Measurements from ENCODE around the gene EML4. TPM values are rescaled to one million over a fixed set of nuclear protein-coding genes. Genes with fewer than 3 reads are reported as not detected.

The EML4 gene
- total RNA-seq, 1 experiment from 2014 or later = 38.3 TPM

DNA sequence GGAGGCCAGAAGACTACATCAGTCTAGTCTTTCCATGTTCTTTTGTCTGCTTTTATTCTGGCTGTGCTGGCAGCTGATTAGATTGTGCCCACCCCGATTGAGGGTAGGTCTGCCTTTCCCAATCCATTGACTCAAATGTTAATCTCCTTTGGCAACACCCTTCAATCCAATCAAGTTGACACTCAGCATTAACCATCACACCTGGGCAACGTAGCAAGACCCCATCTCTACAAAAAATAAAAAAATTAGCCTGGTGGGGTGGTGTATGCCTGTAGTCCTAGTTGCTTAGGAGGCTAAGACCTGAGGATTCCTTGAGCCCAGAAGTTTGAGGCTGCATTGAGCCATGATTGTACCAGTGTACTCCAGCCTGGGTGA is 33.5 kb downstream of the EML4 start:
- no peak overlapping the region for H2AFZ ChIP-seq (ENCODE audit: low read length)
- no peaks in the 10 kb centered on the region for H3F3A ChIP-seq (ENCODE audit: low read length, unreplicated experiment)
- no peak overlapping the region for H3K9ac ChIP-seq (ENCODE audit: low read length)
- H4K20me1 ChIP-seq (ENCODE audit: low read length) = no peaks in the 10 kb centered on the region
- TF ChIP-seq, protein P1, sequence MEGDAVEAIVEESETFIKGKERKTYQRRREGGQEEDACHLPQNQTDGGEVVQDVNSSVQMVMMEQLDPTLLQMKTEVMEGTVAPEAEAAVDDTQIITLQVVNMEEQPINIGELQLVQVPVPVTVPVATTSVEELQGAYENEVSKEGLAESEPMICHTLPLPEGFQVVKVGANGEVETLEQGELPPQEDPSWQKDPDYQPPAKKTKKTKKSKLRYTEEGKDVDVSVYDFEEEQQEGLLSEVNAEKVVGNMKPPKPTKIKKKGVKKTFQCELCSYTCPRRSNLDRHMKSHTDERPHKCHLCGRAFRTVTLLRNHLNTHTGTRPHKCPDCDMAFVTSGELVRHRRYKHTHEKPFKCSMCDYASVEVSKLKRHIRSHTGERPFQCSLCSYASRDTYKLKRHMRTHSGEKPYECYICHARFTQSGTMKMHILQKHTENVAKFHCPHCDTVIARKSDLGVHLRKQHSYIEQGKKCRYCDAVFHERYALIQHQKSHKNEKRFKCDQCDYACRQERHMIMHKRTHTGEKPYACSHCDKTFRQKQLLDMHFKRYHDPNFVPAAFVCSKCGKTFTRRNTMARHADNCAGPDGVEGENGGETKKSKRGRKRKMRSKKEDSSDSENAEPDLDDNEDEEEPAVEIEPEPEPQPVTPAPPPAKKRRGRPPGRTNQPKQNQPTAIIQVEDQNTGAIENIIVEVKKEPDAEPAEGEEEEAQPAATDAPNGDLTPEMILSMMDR (conservative IDR thresholded peaks at IDR 0.05; ENCODE audit: low read depth, low read length) = no peak
- TF ChIP-seq EZH2 (IDR thresholded peaks at IDR 0.05; ENCODE audit: low read length, unreplicated experiment) (no peak), EZH2phosphoT487 (IDR thresholded peaks at IDR 0.05; ENCODE audit: borderline replicate concordance, low read length) (no peak)
- CTCF ChIA-PET = no interaction called here
- DNase-seq (no peak), ATAC-seq (no peak)
- H3K9me3 ChIP-seq (ENCODE audit: low read length) = no peaks in the 10 kb centered on the region
- BruUV-seq (replicated peaks) = no TSS peak
- H3K4me1 ChIP-seq (ENCODE audit: insufficient read depth, low read length) = no peaks in the 10 kb centered on the region
- no peaks in the 10 kb centered on the region for H3K36me3 ChIP-seq (ENCODE audit: low read depth, low read length)
- H3K4me3 ChIP-seq (ENCODE audit: low read length) = no peak overlapping the region
- no peaks in the 10 kb centered on the region for H3K27me3 ChIP-seq (ENCODE audit: low read length)
- intact Hi-C loops (cut with micrococcal nuclease) = no loop called here
- H3K9me2 ChIP-seq (replicated peaks; ENCODE audit: low read length) = no peaks in the 10 kb centered on the region
- POLR2A ChIA-PET (ENCODE audit: unreplicated experiment) = no interaction called here
- H3K4me2 ChIP-seq (ENCODE audit: low read length) = no peak overlapping the region
- no peak overlapping the region for H3K27ac ChIP-seq (ENCODE audit: low read length)
- H3K79me2 ChIP-seq (ENCODE audit: low read length) = peaks cover 36% of the 10 kb centered on the region

DNA sequence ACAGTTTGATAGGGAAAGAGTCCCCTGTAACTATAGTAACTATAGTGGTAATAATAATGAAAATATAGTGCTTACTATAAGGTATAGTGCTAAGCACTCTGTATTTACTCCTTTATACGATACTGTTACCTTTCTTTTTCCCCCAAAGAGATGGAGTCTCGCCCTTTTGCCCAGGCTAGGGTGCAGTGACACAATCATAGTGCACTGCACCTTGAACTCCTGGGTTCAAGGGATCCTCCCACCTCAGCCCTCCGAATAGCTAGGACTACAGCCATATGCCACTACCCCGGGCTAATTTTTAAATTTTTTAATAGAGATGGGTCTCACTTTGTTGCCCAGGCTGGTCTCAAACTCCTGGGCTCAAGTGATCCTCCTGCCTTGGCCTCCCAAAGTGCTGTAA is 34.6 kb downstream of the EML4 start:
- H3K79me2 ChIP-seq (ENCODE audit: low read length) = peaks cover 25% of the 10 kb centered on the region
- no peaks in the 10 kb centered on the region for H3K27me3 ChIP-seq (ENCODE audit: low read length)
- POLR2A ChIA-PET (ENCODE audit: unreplicated experiment) = no interaction called here
- no peaks in the 10 kb centered on the region for H3K4me1 ChIP-seq (ENCODE audit: insufficient read depth, low read length)
- no peaks in the 10 kb centered on the region for H3F3A ChIP-seq (ENCODE audit: low read length, unreplicated experiment)
- H3K9me2 ChIP-seq (replicated peaks; ENCODE audit: low read length) = no peaks in the 10 kb centered on the region
- TF ChIP-seq, protein P1 (conservative IDR thresholded peaks at IDR 0.05; ENCODE audit: low read depth, low read length) = no peak
- H2AFZ ChIP-seq (ENCODE audit: low read length) = no peak overlapping the region
- no peak overlapping the region for H3K4me2 ChIP-seq (ENCODE audit: low read length)
- no peak overlapping the region for H3K4me3 ChIP-seq (ENCODE audit: low read length)
- no peak for ATAC-seq
- no peaks in the 10 kb centered on the region for H3K36me3 ChIP-seq (ENCODE audit: low read depth, low read length)
- H3K9me3 ChIP-seq (ENCODE audit: low read length) = no peaks in the 10 kb centered on the region
- no TSS peak for BruUV-seq (replicated peaks)
- intact Hi-C loops (cut with micrococcal nuclease) = no loop called here
- CTCF ChIA-PET = no interaction called here
- no peak overlapping the region for H3K9ac ChIP-seq (ENCODE audit: low read length)
- DNase-seq = no peak
- no peaks in the 10 kb centered on the region for H4K20me1 ChIP-seq (ENCODE audit: low read length)
- no peak overlapping the region for H3K27ac ChIP-seq (ENCODE audit: low read length)

DNA sequence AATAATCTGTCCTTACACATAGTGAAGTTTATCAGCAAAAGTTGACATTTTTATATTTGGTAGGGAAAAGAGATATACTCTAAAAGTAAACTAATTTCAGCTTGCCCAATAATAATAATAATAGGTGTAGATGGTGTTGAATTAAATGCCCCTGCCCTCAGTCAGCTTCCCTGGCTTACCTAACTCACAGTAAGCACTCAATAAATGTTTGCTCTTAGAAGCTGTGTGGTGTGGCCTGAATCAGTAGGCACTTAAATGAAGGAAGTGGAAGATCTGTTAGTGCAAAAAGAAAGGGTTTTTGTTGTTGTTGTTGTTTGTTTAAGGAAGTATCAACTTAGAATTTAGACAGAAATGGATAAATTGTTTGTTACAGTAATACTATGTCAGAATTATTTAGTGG is 36.2 kb downstream of the EML4 start:
- H4K20me1 ChIP-seq (ENCODE audit: low read length) = no peaks in the 10 kb centered on the region
- H3F3A ChIP-seq (ENCODE audit: low read length, unreplicated experiment) = no peaks in the 10 kb centered on the region
- no peak overlapping the region for H3K27ac ChIP-seq (ENCODE audit: low read length)
- no peaks in the 10 kb centered on the region for H3K9me2 ChIP-seq (replicated peaks; ENCODE audit: low read length)
- ChIA-PET POLR2A (ENCODE audit: unreplicated experiment) (no interaction called here), CTCF (no interaction called here)
- no peaks in the 10 kb centered on the region for H3K4me1 ChIP-seq (ENCODE audit: insufficient read depth, low read length)
- peaks cover 20% of the 10 kb centered on the region for H3K79me2 ChIP-seq (ENCODE audit: low read length)
- no peaks in the 10 kb centered on the region for H3K9me3 ChIP-seq (ENCODE audit: low read length)
- no peaks in the 10 kb centered on the region for H3K36me3 ChIP-seq (ENCODE audit: low read depth, low read length)
- intact Hi-C loops (cut with micrococcal nuclease) = no loop called here
- TF ChIP-seq, protein P1 (conservative IDR thresholded peaks at IDR 0.05; ENCODE audit: low read depth, low read length) = no peak
- TF ChIP-seq EZH2phosphoT487 (IDR thresholded peaks at IDR 0.05; ENCODE audit: borderline replicate concordance, low read length) (no peak), EZH2 (IDR thresholded peaks at IDR 0.05; ENCODE audit: low read length, unreplicated experiment) (no peak)
- no peaks in the 10 kb centered on the region for H3K27me3 ChIP-seq (ENCODE audit: low read length)
- ATAC-seq (no peak), DNase-seq (no peak)
- no peak overlapping the region for H3K4me2 ChIP-seq (ENCODE audit: low read length)
- no peak overlapping the region for H2AFZ ChIP-seq (ENCODE audit: low read length)
- no peak overlapping the region for H3K4me3 ChIP-seq (ENCODE audit: low read length)
- no TSS peak for BruUV-seq (replicated peaks)
- no peak overlapping the region for H3K9ac ChIP-seq (ENCODE audit: low read length)
